ENCODE measurements around the gene ART1.

The ART1 gene

DNA sequence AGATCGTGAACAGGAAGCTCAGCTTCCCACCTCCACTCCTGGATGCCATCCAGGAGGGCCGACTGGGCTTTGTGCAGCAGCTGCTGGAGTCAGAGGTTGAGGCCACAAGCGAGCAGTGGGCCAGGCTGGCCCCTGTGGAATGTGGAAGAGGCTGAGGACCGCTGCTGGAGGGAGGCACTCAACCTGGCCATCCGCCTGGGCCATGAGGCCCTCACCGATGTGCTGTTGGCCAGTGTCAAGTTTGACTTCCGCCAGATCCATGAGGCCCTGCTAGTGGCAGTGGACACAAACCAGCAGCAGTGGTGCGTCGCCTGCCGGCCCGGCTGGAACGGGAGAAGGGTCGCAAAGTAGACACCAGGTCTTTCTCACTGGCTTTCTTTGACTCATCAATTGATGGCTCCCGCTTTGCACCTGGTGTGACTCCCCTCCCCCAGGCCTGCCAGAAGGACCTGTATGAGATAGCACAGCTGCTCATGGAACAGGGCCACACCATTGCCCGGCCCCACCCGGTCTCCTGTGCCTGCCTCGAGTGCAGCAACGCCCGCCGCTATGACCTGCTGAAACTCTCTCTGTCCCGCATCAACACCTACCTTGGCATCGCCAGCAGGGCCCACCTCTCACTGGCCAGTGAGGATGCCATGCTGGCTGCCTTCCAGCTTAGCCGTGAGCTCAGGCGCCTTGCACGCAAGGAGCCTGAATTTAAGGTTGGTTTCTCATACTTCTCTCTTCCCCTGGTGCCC lies 28.0 kb upstream of the ART1 start:
- H3K27me3 Mint-ChIP-seq: peaks cover 13% of the 10 kb centered on the region
- no peak for ATAC-seq (replicated peaks; ENCODE audit: extremely low read depth, poor library complexity, severe bottlenecking)
- no peaks in the 10 kb centered on the region for H3K9me3 Mint-ChIP-seq
- no peak overlapping the region for H3K27ac Mint-ChIP-seq (ENCODE audit: low read depth)
- peaks cover 13% of the 10 kb centered on the region for H3K4me1 Mint-ChIP-seq
- no peak overlapping the region for H3K4me3 Mint-ChIP-seq
- no peaks in the 10 kb centered on the region for H3K36me3 Mint-ChIP-seq (ENCODE audit: insufficient read depth)
- DNase-seq (ENCODE audit: low spot score in 2 of 2): no peak

DNA sequence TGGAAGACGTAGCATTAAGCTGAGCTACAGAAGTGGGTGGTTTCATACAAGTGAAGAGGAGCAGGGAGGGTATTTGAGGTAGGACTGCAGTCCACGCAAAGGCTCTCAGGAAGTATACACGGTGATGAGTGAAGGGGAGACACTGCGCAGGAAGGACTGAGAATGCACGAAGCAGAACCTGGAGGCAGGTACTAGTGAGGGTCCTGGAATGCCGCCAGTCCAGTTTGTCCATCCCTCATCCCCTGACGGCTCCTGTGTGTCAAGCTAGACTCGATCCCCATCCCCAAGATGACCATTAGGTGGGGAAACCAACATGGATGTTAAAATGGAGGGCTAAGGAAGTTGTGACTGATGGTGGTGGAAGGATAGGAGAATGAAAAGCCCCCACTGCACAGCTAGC lies 26.9 kb upstream of the ART1 start:
- H3K27me3 Mint-ChIP-seq: peaks cover 13% of the 10 kb centered on the region
- H3K4me1 Mint-ChIP-seq: peaks cover 13% of the 10 kb centered on the region
- no peak overlapping the region for H3K27ac Mint-ChIP-seq (ENCODE audit: low read depth)
- H3K36me3 Mint-ChIP-seq (ENCODE audit: insufficient read depth): no peaks in the 10 kb centered on the region
- no peak for DNase-seq (ENCODE audit: low spot score in 2 of 2)
- no peaks in the 10 kb centered on the region for H3K9me3 Mint-ChIP-seq
- ATAC-seq (replicated peaks; ENCODE audit: extremely low read depth, poor library complexity, severe bottlenecking): no peak
- H3K4me3 Mint-ChIP-seq: no peak overlapping the region

DNA sequence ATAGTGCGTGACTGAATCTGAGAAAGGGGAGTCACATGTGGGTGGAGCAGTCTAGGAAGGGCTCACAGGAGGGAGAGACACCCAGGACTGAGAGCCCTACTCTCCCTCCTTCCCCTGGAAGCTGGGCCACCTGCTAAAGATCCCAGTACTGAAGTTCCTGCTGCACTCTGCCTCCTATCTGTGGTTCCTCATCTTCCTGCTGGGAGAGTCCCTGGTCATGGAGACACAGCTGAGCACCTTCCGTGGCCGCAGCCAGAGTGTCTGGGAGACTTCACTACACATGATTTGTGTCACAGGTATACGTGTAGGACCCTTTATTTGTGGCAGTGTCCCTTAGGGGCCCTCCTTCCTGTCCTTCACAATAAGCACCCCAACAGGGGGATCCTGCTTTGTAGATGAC lies 22.4 kb upstream of the ART1 start:
- Mint-ChIP-seq H3K9me3 (no peaks in the 10 kb centered on the region), H3K27ac (ENCODE audit: low read depth) (no peak overlapping the region), H3K27me3 (no peaks in the 10 kb centered on the region), H3K36me3 (ENCODE audit: insufficient read depth) (no peaks in the 10 kb centered on the region), H3K4me3 (no peak overlapping the region), H3K4me1 (peaks cover 7% of the 10 kb centered on the region)
- no peak for ATAC-seq (replicated peaks; ENCODE audit: extremely low read depth, poor library complexity, severe bottlenecking)
- DNase-seq (ENCODE audit: low spot score in 2 of 2): no peak

DNA sequence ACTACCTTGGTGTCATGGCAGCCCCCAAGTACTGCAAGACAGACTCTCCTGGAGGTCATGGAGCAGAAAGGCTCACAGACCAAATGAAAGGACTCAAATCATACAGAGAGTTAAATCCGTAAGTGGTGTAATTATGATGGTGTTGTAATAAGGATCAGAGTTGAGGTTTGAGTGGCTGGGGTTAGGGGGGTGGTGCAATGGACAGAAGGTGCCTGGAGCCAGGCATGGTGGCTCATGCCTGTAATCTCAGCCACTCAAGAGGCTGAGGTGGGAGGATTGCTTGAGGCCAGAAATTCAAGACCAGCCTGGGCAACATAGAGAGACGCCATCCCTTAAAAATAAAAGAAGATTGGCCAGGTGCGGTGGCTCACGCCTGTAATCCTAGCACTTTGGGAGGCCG lies 21.8 kb upstream of the ART1 start:
- ATAC-seq (replicated peaks; ENCODE audit: extremely low read depth, poor library complexity, severe bottlenecking) (no peak), DNase-seq (ENCODE audit: low spot score in 2 of 2) (no peak)
- Mint-ChIP-seq H3K36me3 (ENCODE audit: insufficient read depth) (no peaks in the 10 kb centered on the region), H3K27ac (ENCODE audit: low read depth) (no peak overlapping the region), H3K4me3 (no peak overlapping the region), H3K9me3 (no peaks in the 10 kb centered on the region), H3K27me3 (no peaks in the 10 kb centered on the region), H3K4me1 (peaks cover 7% of the 10 kb centered on the region)

DNA sequence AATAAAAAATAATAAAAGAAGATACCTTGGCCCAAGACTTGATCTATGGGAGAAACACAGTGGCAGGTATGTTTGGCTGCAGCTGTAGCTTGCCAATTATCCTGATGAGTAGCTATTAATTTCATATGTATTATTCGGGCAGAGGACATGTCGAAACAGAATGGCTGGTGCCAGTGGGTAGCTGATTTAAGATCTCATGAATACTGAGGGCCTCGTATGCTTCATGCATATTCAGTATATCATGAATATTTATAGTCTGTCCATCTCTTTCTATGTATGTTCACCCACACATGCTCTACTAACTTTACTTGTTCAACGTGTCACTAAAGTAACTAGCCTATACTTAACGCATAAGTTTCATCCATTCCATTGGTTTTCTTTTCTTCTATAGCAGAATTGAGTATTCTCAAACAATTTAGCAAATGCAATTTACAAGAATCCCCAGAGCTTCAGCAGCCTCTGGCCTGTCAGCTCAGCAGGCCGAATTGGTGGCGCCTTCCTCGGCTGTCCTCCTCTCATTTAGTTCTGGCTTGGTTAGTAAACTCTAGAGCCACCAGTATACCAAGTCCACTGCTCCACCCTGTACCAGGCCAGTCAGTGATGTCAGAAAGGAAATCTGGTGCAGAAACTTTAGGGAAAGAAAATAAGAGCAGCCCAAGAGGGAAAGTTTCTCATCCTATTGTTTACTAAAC lies 21.0 kb upstream of the ART1 start:
- Mint-ChIP-seq H3K36me3 (ENCODE audit: insufficient read depth) (no peaks in the 10 kb centered on the region), H3K27ac (ENCODE audit: low read depth) (no peak overlapping the region), H3K4me1 (peaks cover 7% of the 10 kb centered on the region), H3K27me3 (no peaks in the 10 kb centered on the region), H3K9me3 (no peaks in the 10 kb centered on the region), H3K4me3 (no peak overlapping the region)
- DNase-seq (ENCODE audit: low spot score in 2 of 2): no peak
- ATAC-seq (replicated peaks; ENCODE audit: extremely low read depth, poor library complexity, severe bottlenecking): no peak

DNA sequence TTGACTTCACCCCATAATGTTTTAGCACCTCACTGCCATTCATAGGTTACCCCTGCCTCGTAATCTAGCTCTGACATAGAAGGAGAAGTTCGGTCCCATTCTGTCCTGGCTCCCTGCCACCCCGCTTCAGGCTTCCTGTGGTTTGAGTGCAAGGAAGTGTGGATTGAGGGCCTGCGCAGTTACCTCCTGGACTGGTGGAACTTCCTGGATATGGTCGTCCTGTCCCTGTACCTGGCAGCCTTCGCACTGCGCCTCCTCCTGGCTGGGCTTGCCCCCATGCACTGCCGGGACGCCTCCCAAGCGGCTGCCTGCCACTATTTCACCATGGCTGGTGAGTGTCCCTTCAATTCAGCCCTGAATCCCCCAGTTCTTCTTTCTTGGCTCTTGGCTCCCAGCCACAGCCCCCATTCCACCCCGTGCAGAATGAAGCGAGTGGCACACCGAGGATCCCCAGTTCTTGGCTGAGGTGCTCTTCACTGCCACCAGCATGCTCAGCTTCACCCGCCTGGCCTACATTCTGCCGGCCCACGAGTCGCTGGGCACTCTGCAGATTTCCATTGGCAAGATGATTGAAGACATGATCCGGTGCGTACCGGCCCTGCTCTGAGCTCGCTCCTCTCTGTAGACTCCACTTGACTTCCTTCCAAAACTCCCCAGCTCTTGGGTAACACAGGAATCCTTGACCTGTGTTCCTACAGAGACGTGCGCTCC lies 18.5 kb upstream of the ART1 start:
- no peaks in the 10 kb centered on the region for H3K9me3 Mint-ChIP-seq
- no peaks in the 10 kb centered on the region for H3K36me3 Mint-ChIP-seq (ENCODE audit: insufficient read depth)
- H3K27me3 Mint-ChIP-seq: no peaks in the 10 kb centered on the region
- H3K27ac Mint-ChIP-seq (ENCODE audit: low read depth): no peak overlapping the region
- no peak overlapping the region for H3K4me3 Mint-ChIP-seq
- DNase-seq (ENCODE audit: low spot score in 2 of 2): no peak
- ATAC-seq (replicated peaks; ENCODE audit: extremely low read depth, poor library complexity, severe bottlenecking): no peak
- H3K4me1 Mint-ChIP-seq: peaks cover 7% of the 10 kb centered on the region

DNA sequence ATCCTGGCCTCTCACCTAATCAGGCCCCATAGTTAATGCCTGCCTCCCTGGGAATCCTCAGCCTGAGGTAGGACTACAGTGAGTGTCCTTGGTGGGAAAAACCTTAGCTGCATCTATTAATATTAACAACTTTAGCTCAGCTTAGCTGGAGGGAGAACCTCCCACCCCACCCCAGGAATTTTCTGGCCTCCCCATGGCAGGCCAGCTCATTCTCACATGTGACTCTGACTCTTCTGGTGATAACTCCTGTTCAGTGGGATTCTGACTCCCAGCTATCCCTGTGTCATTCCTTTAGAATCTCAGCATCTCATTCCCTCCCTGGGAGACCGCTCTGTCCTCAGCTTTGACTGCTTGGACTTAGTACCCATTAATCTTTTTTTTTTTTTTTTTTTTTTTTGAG lies 17.6 kb upstream of the ART1 start:
- Mint-ChIP-seq H3K27me3 (no peaks in the 10 kb centered on the region), H3K36me3 (ENCODE audit: insufficient read depth) (no peaks in the 10 kb centered on the region), H3K4me3 (no peak overlapping the region), H3K9me3 (no peaks in the 10 kb centered on the region), H3K27ac (ENCODE audit: low read depth) (no peak overlapping the region), H3K4me1 (peaks cover 7% of the 10 kb centered on the region)
- ATAC-seq (replicated peaks; ENCODE audit: extremely low read depth, poor library complexity, severe bottlenecking) (no peak), DNase-seq (ENCODE audit: low spot score in 2 of 2) (no peak)

DNA sequence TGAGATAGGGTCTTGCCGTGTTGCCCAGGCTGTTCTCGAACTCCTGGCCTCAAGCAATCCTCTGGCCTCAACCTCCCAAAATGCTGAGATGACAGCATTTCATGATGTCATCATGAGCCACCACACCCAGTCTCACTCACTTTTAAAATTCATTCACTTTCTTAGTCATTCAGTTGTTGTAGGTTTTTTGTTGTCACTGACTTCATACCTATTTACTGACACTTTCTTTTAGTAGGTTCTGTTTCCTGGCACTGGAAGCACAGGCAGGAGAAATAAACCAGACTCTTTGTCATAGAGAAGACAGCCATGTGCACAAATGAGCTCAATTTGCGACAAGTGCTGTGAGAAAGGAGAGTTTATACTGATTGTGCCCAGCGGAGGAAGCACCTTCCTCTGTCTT lies 13.6 kb upstream of the ART1 start:
- Mint-ChIP-seq H3K9me3 (no peaks in the 10 kb centered on the region), H3K27me3 (peaks cover 16% of the 10 kb centered on the region), H3K27ac (ENCODE audit: low read depth) (no peak overlapping the region), H3K36me3 (ENCODE audit: insufficient read depth) (no peaks in the 10 kb centered on the region), H3K4me1 (peaks cover 7% of the 10 kb centered on the region), H3K4me3 (no peak overlapping the region)
- ATAC-seq (replicated peaks; ENCODE audit: extremely low read depth, poor library complexity, severe bottlenecking) (no peak), DNase-seq (ENCODE audit: low spot score in 2 of 2) (no peak)

DNA sequence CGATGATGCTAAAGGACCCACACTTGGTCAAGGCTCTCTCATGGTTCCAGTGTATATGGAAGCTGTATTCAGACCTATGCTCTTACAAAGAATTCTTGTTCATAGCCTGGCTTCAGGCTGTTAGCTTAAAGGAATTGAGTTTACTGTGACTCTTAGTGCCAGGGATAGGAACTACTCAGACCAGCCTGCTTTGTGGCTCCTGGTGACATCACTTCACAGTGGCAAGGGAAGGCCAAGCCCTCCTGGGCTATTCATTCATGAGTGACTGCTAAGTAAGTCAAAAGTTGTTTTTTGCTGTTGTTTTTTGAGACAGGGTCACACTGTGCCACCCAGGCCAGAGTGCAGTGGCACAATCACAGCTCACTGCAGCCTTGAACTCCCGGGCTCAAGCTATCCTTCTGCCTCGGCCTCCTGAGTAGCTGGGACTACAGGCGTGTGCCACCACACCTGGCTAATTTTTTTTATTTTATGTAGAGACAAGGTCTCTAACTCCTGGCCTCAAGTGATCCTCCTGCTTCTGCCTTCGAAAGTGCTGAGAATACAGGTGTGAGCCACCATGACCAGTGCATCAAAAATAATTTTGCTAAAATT lies 12.8 kb upstream of the ART1 start:
- H3K27me3 Mint-ChIP-seq: peaks cover 24% of the 10 kb centered on the region
- no peak for ATAC-seq (replicated peaks; ENCODE audit: extremely low read depth, poor library complexity, severe bottlenecking)

DNA sequence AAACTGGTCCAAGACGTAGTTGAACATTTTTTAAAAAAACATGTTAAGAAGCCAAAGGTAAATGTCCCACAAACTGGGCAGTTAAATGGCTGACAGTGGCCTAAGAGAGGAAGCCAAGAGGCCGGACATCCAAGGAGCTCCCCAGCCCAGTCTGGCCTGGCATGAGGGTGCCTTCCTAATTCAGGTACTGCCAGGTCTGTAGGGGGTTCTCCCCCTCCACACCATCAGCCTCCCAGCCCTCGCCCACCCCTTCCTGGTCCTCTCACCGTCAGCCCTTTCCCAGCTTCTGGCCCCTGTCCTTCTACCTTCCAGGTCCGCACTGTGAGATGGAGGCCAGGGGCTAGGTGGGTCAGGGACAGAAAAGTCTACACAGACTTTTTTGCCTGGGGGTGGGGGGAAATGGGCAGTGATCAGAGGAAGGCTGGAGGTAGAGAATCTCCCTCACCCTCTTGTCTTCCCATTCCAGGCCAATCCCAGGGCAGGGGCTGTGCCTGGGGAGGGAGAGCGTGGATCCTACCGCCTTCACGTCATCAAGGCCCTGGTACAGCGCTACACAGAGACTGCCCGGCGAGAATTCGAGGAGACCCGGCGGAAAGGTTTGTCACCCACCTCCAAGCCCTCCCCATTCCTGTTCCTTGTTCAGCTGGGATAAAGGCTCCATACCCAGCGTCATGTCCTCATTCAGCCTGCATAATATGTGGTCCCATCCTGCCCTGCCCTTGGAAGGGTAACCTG lies 9.1 kb upstream of the ART1 start:
- H3K4me3 Mint-ChIP-seq: no peak overlapping the region
- peaks cover 55% of the 10 kb centered on the region for H3K27me3 Mint-ChIP-seq
- no peak overlapping the region for H3K27ac Mint-ChIP-seq (ENCODE audit: low read depth)
- no peaks in the 10 kb centered on the region for H3K36me3 Mint-ChIP-seq (ENCODE audit: insufficient read depth)
- H3K4me1 Mint-ChIP-seq: no peaks in the 10 kb centered on the region
- ATAC-seq (replicated peaks; ENCODE audit: extremely low read depth, poor library complexity, severe bottlenecking) (no peak), DNase-seq (ENCODE audit: low spot score in 2 of 2) (no peak)
- H3K9me3 Mint-ChIP-seq: no peaks in the 10 kb centered on the region

More for the DNA sequence above, 12.8 kb upstream of the ART1 start:
- Mint-ChIP-seq H3K4me3 (no peak overlapping the region), H3K27ac (ENCODE audit: low read depth) (no peak overlapping the region), H3K36me3 (ENCODE audit: insufficient read depth) (no peaks in the 10 kb centered on the region), H3K9me3 (no peaks in the 10 kb centered on the region), H3K4me1 (no peaks in the 10 kb centered on the region)
- DNase-seq (ENCODE audit: low spot score in 2 of 2): no peak

DNA sequence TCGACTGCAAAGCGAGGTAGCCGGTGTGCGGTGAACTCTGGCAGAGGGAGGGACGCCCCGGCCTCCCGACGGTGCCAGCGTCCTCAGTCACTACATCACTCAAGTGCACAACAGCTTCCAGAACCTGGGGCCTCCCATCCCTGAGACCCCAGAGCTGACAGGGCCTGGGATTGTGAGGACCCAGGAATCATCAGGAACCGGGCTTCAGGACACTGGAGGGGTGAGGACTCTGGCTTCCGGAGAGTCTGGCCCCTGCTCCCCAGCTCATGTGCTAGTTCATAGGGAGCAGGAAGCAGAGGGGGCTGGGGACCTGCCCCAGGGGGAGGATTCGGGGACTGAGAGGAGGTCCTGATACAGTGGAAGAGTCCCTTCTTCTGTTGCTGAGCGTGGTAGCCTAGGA lies 7.7 kb upstream of the ART1 start:
- Mint-ChIP-seq H3K27ac (ENCODE audit: low read depth) (no peak overlapping the region), H3K27me3 (peaks cover 66% of the 10 kb centered on the region), H3K9me3 (no peaks in the 10 kb centered on the region), H3K36me3 (ENCODE audit: insufficient read depth) (no peaks in the 10 kb centered on the region), H3K4me3 (no peak overlapping the region), H3K4me1 (peaks cover 6% of the 10 kb centered on the region)
- ATAC-seq (replicated peaks; ENCODE audit: extremely low read depth, poor library complexity, severe bottlenecking): no peak
- no peak for DNase-seq (ENCODE audit: low spot score in 2 of 2)

DNA sequence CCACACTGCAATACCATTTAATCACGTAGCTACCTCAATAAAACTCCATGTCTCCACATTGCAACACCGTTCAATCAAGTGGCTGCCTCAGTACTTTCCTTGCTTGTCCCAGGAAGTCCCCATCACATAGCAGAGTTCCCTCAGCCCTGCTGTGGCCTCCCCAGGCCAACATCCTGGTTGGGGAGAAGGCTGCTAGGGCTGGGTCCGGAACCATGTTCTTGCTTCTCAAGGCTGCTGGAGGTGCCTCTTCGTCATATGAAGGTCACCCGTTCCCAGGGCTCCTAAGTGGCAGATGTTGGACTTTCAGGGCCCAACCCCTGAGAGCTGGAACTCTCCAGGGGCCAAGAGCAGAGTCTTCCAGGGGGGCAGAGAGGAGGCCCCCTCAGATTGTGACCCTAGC lies 6.4 kb upstream of the ART1 start:
- no peaks in the 10 kb centered on the region for H3K9me3 Mint-ChIP-seq
- no peak for ATAC-seq (replicated peaks; ENCODE audit: extremely low read depth, poor library complexity, severe bottlenecking)
- no peak overlapping the region for H3K4me3 Mint-ChIP-seq
- H3K27me3 Mint-ChIP-seq: peaks cover 79% of the 10 kb centered on the region
- no peak for DNase-seq (ENCODE audit: low spot score in 2 of 2)
- H3K36me3 Mint-ChIP-seq (ENCODE audit: insufficient read depth): no peaks in the 10 kb centered on the region
- H3K4me1 Mint-ChIP-seq: peaks cover 12% of the 10 kb centered on the region
- H3K27ac Mint-ChIP-seq (ENCODE audit: low read depth): no peak overlapping the region

Data from central memory CD8-positive, alpha-beta T cell (primary cell).